IMR-90 (cell line): ENCODE data around the gene MT3. TPM values are rescaled to one million over a fixed set of nuclear protein-coding genes. Genes with fewer than 3 reads are reported as not detected.

Experiments used
- ATAC-seq: fragments of 200-7000 bp; cut with Tn5 transposase; 2 replicates; pipeline ENCODE4 v1.9.1; 2020; ENCODE audit warnings: low read depth, mild to moderate bottlenecking, moderate library complexity
- BruUV-seq: library from RNA; stranded (reverse); fragments of 400-500 nt; replicated peaks from 2 replicates; lab custom pipeline; 2021; lab: Mats Ljungman, UMichigan
- CTCF ChIA-PET: fragments of 300-600 bp; formaldehyde crosslinking; extraction: SDS; loops from one replicate; lab custom pipeline; 2021; ENCODE audit warnings: antibody characterized with exemption; lab: Yijun Ruan, JAX
- POLR2A ChIA-PET: fragments of 300-600 bp; sonication (Branson Sonifier 250); formaldehyde crosslinking; loops from one replicate; lab custom pipeline; 2022; ENCODE audit warnings: antibody characterized with exemption; ENCODE audit not compliant: unreplicated experiment; lab: Charles Lee
- DNase-seq: peaks from one replicate; pipeline ENCODE4 v3.0.0; 2013
- H2AFZ ChIP-seq: replicated peaks from 2 replicates; pipeline ENCODE3; 2013; ENCODE audit warnings: low read length, mild to moderate bottlenecking; ENCODE audit not compliant: poor library complexity
- H2AK5ac ChIP-seq: 2 replicates; pipeline ENCODE4 v1.6.1; 2013; ENCODE audit warnings: low read depth, low read length, inconsistent platforms
- H2AK9ac ChIP-seq: replicated peaks from 2 replicates; pipeline ENCODE3; 2013; ENCODE audit warnings: mild to moderate bottlenecking, low read depth, low read length, moderate library complexity; ENCODE audit not compliant: poor library complexity
- H2BK120ac ChIP-seq: 2 replicates; pipeline ENCODE4 v1.6.1; 2013; ENCODE audit warnings: low read depth, low read length, inconsistent platforms
- H2BK15ac ChIP-seq: 3 replicates; pipeline ENCODE4 v1.6.1; 2013; ENCODE audit warnings: low read depth, low read length, inconsistent platforms
- H2BK20ac ChIP-seq: 2 replicates; pipeline ENCODE4 v1.6.1; 2013; ENCODE audit warnings: low read depth, mild to moderate bottlenecking, inconsistent platforms, low read length, moderate library complexity
- H2BK5ac ChIP-seq: 2 replicates; pipeline ENCODE4 v1.6.1; 2013; ENCODE audit warnings: mild to moderate bottlenecking, low read depth, low read length, inconsistent platforms; ENCODE audit not compliant: poor library complexity, severe bottlenecking
- H3K14ac ChIP-seq: replicated peaks from 2 replicates; pipeline ENCODE4 v1.6.1; 2013; ENCODE audit warnings: low read depth, low read length, inconsistent platforms
- H3K18ac ChIP-seq: 2 replicates; pipeline ENCODE4 v1.6.1; 2013; ENCODE audit warnings: low read depth, low read length, control low read depth
- H3K23ac ChIP-seq: 2 replicates; pipeline ENCODE4 v1.6.1; 2013; ENCODE audit warnings: low read depth, low read length, inconsistent platforms
- H3K27ac ChIP-seq: 2 replicates; pipeline ENCODE4 v1.5.1; 2013; ENCODE audit warnings: mild to moderate bottlenecking, control low read depth, low read length; ENCODE audit not compliant: insufficient read depth
- H3K27me3 ChIP-seq: 2 replicates; pipeline ENCODE4 v1.6.1; 2013; ENCODE audit warnings: low read length; ENCODE audit not compliant: control insufficient read depth, insufficient read depth
- H3K36me3 ChIP-seq: 2 replicates; pipeline ENCODE4 v1.6.1; 2013; ENCODE audit warnings: low read length, mixed read lengths; ENCODE audit not compliant: control insufficient read depth, insufficient read depth
- H3K4ac ChIP-seq: 2 replicates; pipeline ENCODE4 v1.6.1; 2013; ENCODE audit warnings: low read depth, low read length, inconsistent platforms
- H3K4me1 ChIP-seq: 2 replicates; pipeline ENCODE4 v1.6.1; 2013; ENCODE audit warnings: low read length, mixed read lengths; ENCODE audit not compliant: control insufficient read depth, insufficient read depth
- H3K4me2 ChIP-seq: 2 replicates; pipeline ENCODE4 v1.6.1; 2013; ENCODE audit warnings: low read depth, mild to moderate bottlenecking, control low read depth, low read length, moderate library complexity
- H3K4me3 ChIP-seq: 2 replicates; pipeline ENCODE4 v1.5.1; 2013; ENCODE audit warnings: low read depth, mild to moderate bottlenecking, control low read depth, low read length, moderate library complexity; ENCODE audit not compliant: insufficient read depth
- H3K56ac ChIP-seq: 2 replicates; pipeline ENCODE4 v1.6.1; 2013; ENCODE audit warnings: low read length, inconsistent platforms; ENCODE audit not compliant: insufficient read depth; ENCODE audit errors: extremely low read depth
- H3K79me1 ChIP-seq, 2 experiments: 2 replicates each; pipeline ENCODE4 v1.6.1; 2013; ENCODE audit warnings: low read length in 2 of 2, inconsistent platforms in 1 of 2, low read depth in 1 of 2
- H3K9ac ChIP-seq: 2 replicates; pipeline ENCODE4 v1.6.1; 2013; ENCODE audit warnings: low read depth, low read length, control low read depth
- H3K9me1 ChIP-seq: 2 replicates; pipeline ENCODE4 v1.6.1; 2013; ENCODE audit warnings: low read length, inconsistent platforms; ENCODE audit not compliant: insufficient read depth
- H3K9me3 ChIP-seq: 2 replicates; pipeline ENCODE4 v1.6.1; 2013; ENCODE audit warnings: low read length; ENCODE audit not compliant: control insufficient read depth, insufficient read depth
- H4K20me1 ChIP-seq: 2 replicates; pipeline ENCODE4 v1.6.1; 2013; ENCODE audit warnings: low read length, inconsistent platforms; ENCODE audit not compliant: insufficient read depth
- H4K5ac ChIP-seq: 2 replicates; pipeline ENCODE4 v1.6.1; 2013; ENCODE audit warnings: mild to moderate bottlenecking, low read depth, low read length, control low read depth
- H4K8ac ChIP-seq, 2 experiments: 2 replicates each; pipeline ENCODE4 v1.6.1; 2013; ENCODE audit warnings: low read depth in 2 of 2, low read length in 2 of 2, control low read depth in 1 of 2, inconsistent platforms in 1 of 2
- H4K91ac ChIP-seq: 2 replicates; pipeline ENCODE4 v1.6.1; 2013; ENCODE audit warnings: low read depth, low read length, inconsistent platforms; ENCODE audit not compliant: insufficient read depth
- BHLHE40 ChIP-seq: fragments of 150-350 bp; IDR thresholded peaks from 2 replicates; pipeline ENCODE4 v1.6.1; 2016; ENCODE audit warnings: mild to moderate bottlenecking, low read depth, low read length
- CEBPB ChIP-seq: IDR thresholded peaks from 2 replicates; pipeline ENCODE4 v1.6.1; 2012; ENCODE audit warnings: low read depth, low read length, improper control_type of control experiment
- CHD1 ChIP-seq: IDR thresholded peaks from 2 replicates; pipeline ENCODE4 v1.6.1; 2012; ENCODE audit warnings: low read depth, low read length, improper control_type of control experiment
- CTCF ChIP-seq: conservative IDR thresholded peaks from 2 replicates; pipeline ENCODE4 v1.5.1; 2012; ENCODE audit warnings: mild to moderate bottlenecking, low read depth, low read length, improper control_type of control experiment
- ELK1 ChIP-seq: fragments of 150-350 bp; IDR thresholded peaks from 2 replicates; pipeline ENCODE4 v1.6.1; 2016; ENCODE audit warnings: low read depth, mild to moderate bottlenecking, low read length, moderate library complexity, borderline replicate concordance
- FOS ChIP-seq: fragments of 150-350 bp; IDR thresholded peaks from 2 replicates; pipeline ENCODE4 v1.6.1; 2016; ENCODE audit warnings: low read depth, low read length
- MAFK ChIP-seq: IDR thresholded peaks from 2 replicates; pipeline ENCODE4 v1.6.1; 2012; ENCODE audit warnings: low read depth, low read length, improper control_type of control experiment
- MAZ ChIP-seq: IDR thresholded peaks from 2 replicates; pipeline ENCODE4 v1.6.1; 2012; ENCODE audit warnings: low read depth, mild to moderate bottlenecking, low read length, improper control_type of control experiment, moderate library complexity, borderline replicate concordance
- MXI1 ChIP-seq: IDR thresholded peaks from 2 replicates; pipeline ENCODE4 v1.6.1; 2012; ENCODE audit warnings: low read depth, mild to moderate bottlenecking, low read length, moderate library complexity, borderline replicate concordance
- NFE2L2 ChIP-seq: fragments of 150-350 bp; IDR thresholded peaks from 2 replicates; pipeline ENCODE4 v1.6.1; 2016; ENCODE audit warnings: low read depth, mild to moderate bottlenecking, low read length
- POLR2A ChIP-seq: IDR thresholded peaks from 2 replicates; pipeline ENCODE4 v1.6.1; 2012; ENCODE audit warnings: mild to moderate bottlenecking, low read depth, low read length
- RAD21 ChIP-seq: IDR thresholded peaks from 2 replicates; pipeline ENCODE4 v1.6.1; 2012; ENCODE audit warnings: low read length, improper control_type of control experiment
- RCOR1 ChIP-seq: IDR thresholded peaks from 2 replicates; pipeline ENCODE4 v1.6.1; 2012; ENCODE audit warnings: mild to moderate bottlenecking, low read length, improper control_type of control experiment; ENCODE audit not compliant: insufficient replicate concordance
- RFX5 ChIP-seq: IDR thresholded peaks from 2 replicates; pipeline ENCODE4 v1.8.0; 2012; ENCODE audit warnings: low read depth, mild to moderate bottlenecking, low read length, moderate library complexity
- SMC3 ChIP-seq: fragments of 150-350 bp; IDR thresholded peaks from 2 replicates; pipeline ENCODE4 v1.6.1; 2016; ENCODE audit warnings: low read depth, mild to moderate bottlenecking, antibody characterized with exemption, low read length, moderate library complexity
- USF2 ChIP-seq: fragments of 150-350 bp; IDR thresholded peaks from 2 replicates; pipeline ENCODE4 v1.6.1; 2017; ENCODE audit warnings: mild to moderate bottlenecking, antibody characterized with exemption, low read length, low read depth
- WGBS, 2 experiments: methylation state at CpG; one replicate each; pipeline versions ENCODE4 v1.1.5 to v1.1.7; 2013; ENCODE audit warnings: missing lambda C conversion rate in 2 of 2; ENCODE audit not compliant: insufficient read length in 1 of 2; ENCODE audit errors: extremely low coverage in 2 of 2; 5-methylcytosine and 5-hydroxymethylcytosine counted together
- dilution Hi-C: fragments of 300-500 bp; cut with HindIII; formaldehyde crosslinking; loops from one replicate; pipeline ENCODE4 v1.14.3; 2018; ENCODE audit warnings: low sequenced_read_pairs; ENCODE audit not compliant: unreplicated experiment
- in situ Hi-C: fragments of 300-500 bp; cut with MboI; formaldehyde crosslinking; loops from 3 replicates; pipeline ENCODE4 v1.14.3; 2019; ENCODE audit warnings: low sequenced_read_pairs, inconsistent platforms, mixed read lengths
- intact Hi-C: fragments of 100-400 bp; cut with micrococcal nuclease; formaldehyde crosslinking; loops from 2 replicates; pipeline ENCODE4 v1.10.0; 2022
- polyA plus RNA-seq, 3 experiments: library from polyadenylated mRNA; depleted of rRNA; stranded (reverse); fragments of >200 nt; gene quantifications; 2 replicates each; pipeline ENCODE4 v1.2.3, GENCODE V29; 2012; ENCODE audit warnings: low replicate concordance in 1 of 3
- total RNA-seq: library from RNA; depleted of rRNA; stranded (reverse); fragments of >200 nt; gene quantifications from 2 replicates; pipeline ENCODE4 v1.2.3, GENCODE V29; 2012

The MT3 gene
- total and polyA plus RNA-seq, 2 of the 4 experiments (the other 2 are of a cell fraction), result 0.62 TPM; not detected in 1

- Histone ChIP-seq H4K91ac (no peak overlapping the region), H3K18ac (no peak overlapping the region), H3K9me3 (no peaks in the 10 kb centered on the region), H3K79me1 (no peaks in the 10 kb centered on the region), H2BK5ac (no peak overlapping the region), H3K27ac (no peak overlapping the region), H2AFZ (no peak overlapping the region), H2BK15ac (no peak overlapping the region), H3K4me1 (peaks cover under 1% of the 10 kb centered on the region; the same call in 1 of the 2 replicates), H2BK120ac (no peak overlapping the region), H3K36me3 (no peaks in the 10 kb centered on the region), H3K23ac (no peak overlapping the region), H4K20me1 (no peaks in the 10 kb centered on the region), H2BK20ac (no peak overlapping the region), H3K56ac (no peak overlapping the region), H2AK5ac (no peak overlapping the region), H3K9ac (no peak overlapping the region), H4K5ac (no peak overlapping the region), H4K8ac (no peak overlapping the region), H3K4me2 (no peak overlapping the region), H3K14ac (no peak overlapping the region), H3K4ac (no peak overlapping the region), H2AK9ac (no peak overlapping the region), H3K9me1 (0 out of 2 replicates have a peak, but pooled peaks cover 3% of the 10 kb centered on the region), H3K27me3 (peaks cover 5% of the 10 kb centered on the region; the same call in 1 of the 2 replicates), H3K4me3 (no peak overlapping the region)
- TF ChIP-seq RCOR1, result no peak
- TF ChIP-seq POLR2A, result no peak
- no peak for TF ChIP-seq RFX5
- TF ChIP-seq FOS, result no peak
- TF ChIP-seq RAD21, result no peak
- TF ChIP-seq USF2, result no peak
- TF ChIP-seq SMC3, result no peak
- TF ChIP-seq MAFK, result no peak
- no peak for TF ChIP-seq CHD1
- no peak for TF ChIP-seq NFE2L2
- no peak for TF ChIP-seq CTCF
- TF ChIP-seq BHLHE40, result no peak
- TF ChIP-seq MXI1, result no peak
- no peak for TF ChIP-seq CEBPB
- TF ChIP-seq MAZ, result no peak
- TF ChIP-seq ELK1, result no peak
- no CpG with 5 or more reads among the region's 2 CpGs for whole genome bisulfite sequencing, 2 experiments
- ChIA-PET CTCF (no interaction called here), POLR2A (no interaction called here)
- no TSS peak for BruUV-seq
- intact Hi-C loops, result no loop called here
- in situ Hi-C loops, result loop anchor here (10.0 kb wide), 1 partner anchor 57 kb away; no protein-coding TSS in a partner anchor
- dilution Hi-C loops, result no loop called here
- DNase-seq (no peak), ATAC-seq (no peak)
These were observed 47.3 kb upstream of the MT3 start for GRCh38 chr16:56542039-56542438.
